ENCODE results near the gene TRDN.

DNA sequence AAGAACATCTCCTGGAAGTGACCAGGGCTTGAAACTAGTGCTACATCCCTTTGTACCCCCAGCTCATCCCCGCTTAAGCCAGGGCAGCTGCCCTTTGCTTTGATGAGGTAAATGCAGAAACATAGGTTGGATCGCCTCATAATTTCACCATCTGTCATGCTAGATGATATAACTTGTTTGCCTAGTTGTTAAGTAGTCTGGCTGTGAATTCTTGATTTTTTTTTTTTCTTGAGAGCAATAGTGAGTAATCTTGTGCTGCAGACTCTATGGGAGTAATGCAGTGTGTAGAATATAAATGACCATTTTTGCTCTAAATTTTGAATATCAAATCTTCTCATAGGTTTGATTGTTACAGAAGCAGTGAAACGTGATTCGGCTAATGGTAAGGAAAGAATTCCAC lies 4.1 kb downstream of the TRDN start:
- TF ChIP-seq POLR2AphosphoS5 (IDR thresholded peaks at IDR 0.05) (no peak), MXI1 (conservative IDR thresholded peaks at IDR 0.05; ENCODE audit: poor library complexity, severe bottlenecking) (no peak)
